ENCODE data around the gene SGTB. TPM values are rescaled to one million over a fixed set of nuclear protein-coding genes. Genes with fewer than 3 reads are reported as not detected.

The SGTB gene
- total and polyA plus RNA-seq, 2 of the 8 experiments (the other 6 are each of a cell fraction or from before 2014, with no cell fraction given) = 2.2 to 18.7 TPM

DNA sequence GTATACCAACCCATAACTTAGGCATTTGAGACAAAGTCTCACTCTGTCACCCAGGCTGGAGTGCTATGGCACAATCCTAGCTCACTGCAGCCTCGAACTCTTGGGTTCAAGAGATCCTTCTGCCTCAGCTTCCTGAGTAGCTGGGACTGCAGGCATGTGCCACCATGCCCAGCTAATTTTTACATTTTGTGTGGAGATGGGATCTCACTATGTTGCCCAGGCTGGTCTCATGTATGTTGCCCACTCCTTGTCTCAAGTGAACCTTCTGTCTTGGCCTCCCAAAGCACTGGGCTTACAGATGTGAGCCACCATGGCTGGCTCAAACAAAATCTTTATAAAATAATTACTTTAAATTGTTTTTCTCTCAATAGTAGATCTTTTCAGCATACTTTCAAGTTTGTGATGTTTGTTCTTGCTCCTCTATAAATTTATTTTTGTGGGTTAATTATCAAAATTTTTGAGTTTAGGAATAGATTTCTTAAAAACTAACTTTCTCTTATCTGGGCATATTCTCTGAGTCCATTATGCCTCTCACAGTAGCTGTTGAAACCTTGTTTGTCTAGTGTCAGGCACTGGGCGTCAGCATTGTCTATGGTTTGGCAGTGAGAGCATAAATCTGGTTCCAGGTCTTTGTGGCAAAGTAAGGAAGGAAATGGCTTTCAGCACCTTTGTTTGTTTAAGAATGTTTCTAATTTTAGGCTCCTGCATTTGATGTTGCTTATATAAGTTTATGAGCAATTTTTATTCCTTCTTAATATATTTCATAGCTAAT lies 38.8 kb upstream of the SGTB start:
- Histone ChIP-seq H3K4ac (replicated peaks; ENCODE audit: insufficient read length, low read depth, low read length) (no peak overlapping the region), H3K79me2 (ENCODE audit: control insufficient read depth in 1 of 2, insufficient read depth in 2 of 2, low read length in 2 of 2) (peaks cover 0 to 35% of the 10 kb centered on the region in 2 experiments; a peak in 2 of 4 replicates), H2BK15ac (ENCODE audit: low read length) (no peak overlapping the region), H3K79me1 (ENCODE audit: low read depth, low read length) (no peaks in the 10 kb centered on the region; the same call in none of the 2 replicates), H4K5ac (ENCODE audit: insufficient read length, low read depth, low read length) (no peak overlapping the region), H3K9me3 (ENCODE audit: insufficient read depth in 2 of 2, low read depth in 1 of 2, low read length in 1 of 2) (no peaks in the 10 kb centered on the region), H2BK20ac (ENCODE audit: low read length) (no peak overlapping the region), H3K27me3 (replicated peaks in 1 of 4; ENCODE audit: control insufficient read depth in 3 of 4, extremely low read depth in 1 of 4, insufficient read depth in 3 of 4, low read length in 3 of 4) (no peaks in the 10 kb centered on the region), H2AFZ (ENCODE audit: low read length) (no peak overlapping the region), H3K18ac (ENCODE audit: extremely low read depth, low read length) (no peak overlapping the region), H3K4me3 (ENCODE audit: extremely low read depth in 1 of 4, insufficient read depth in 2 of 4, low read depth in 3 of 4, low read length in 4 of 4) (no peak overlapping the region), H4K8ac (ENCODE audit: extremely low read depth, insufficient read depth, low read length) (no peak overlapping the region), H3K9ac (replicated peaks in 1 of 4; ENCODE audit: extremely low read depth in 1 of 4, low read depth in 3 of 4, low read length in 3 of 4) (no peak overlapping the region), H3K23ac (ENCODE audit: insufficient read length) (no peak overlapping the region), H3K27ac (ENCODE audit: low read depth, low read length) (no peak overlapping the region), H2BK120ac (replicated peaks; ENCODE audit: low read depth, low read length) (no peak overlapping the region), H3K36me3 (ENCODE audit: control insufficient read depth in 2 of 4, insufficient read depth in 4 of 4, low read length in 3 of 4) (peaks cover 0 to 39% (median 23%) of the 10 kb centered on the region in 4 experiments; a peak in 7 of 8 replicates), H4K20me1 (replicated peaks in 1 of 2; ENCODE audit: control insufficient read depth in 1 of 2, insufficient read depth in 2 of 2, low read length in 2 of 2) (peaks cover 2 to 3% of the 10 kb centered on the region in 2 experiments), H3K23me2 (ENCODE audit: low read depth, low read length) (no peaks in the 10 kb centered on the region), H2BK5ac (ENCODE audit: low read depth, low read length) (no peak overlapping the region), H2AK5ac (ENCODE audit: low read depth, low read length) (no peak overlapping the region), H3K14ac (ENCODE audit: insufficient read length) (no peak overlapping the region), H3K4me2 (ENCODE audit: insufficient read depth in 1 of 2, low read depth in 2 of 2, low read length in 2 of 2) (no peak overlapping the region), H3K56ac (replicated peaks; ENCODE audit: insufficient read length, low read depth, low read length) (no peak overlapping the region), H4K91ac (replicated peaks; ENCODE audit: insufficient read length, low read length) (no peak overlapping the region), H3K4me1 (replicated peaks in 1 of 4; ENCODE audit: control insufficient read depth in 3 of 4, insufficient read depth in 4 of 4, low read length in 3 of 4) (no peaks in the 10 kb centered on the region), H2BK12ac (ENCODE audit: low read depth, low read length) (no peak overlapping the region)
- 93% methylated on average over 2 of the region's 2 CpGs; no CpG with 5 or more reads in 1 of the 2 experiments for WGBS, 2 experiments (ENCODE audit: extremely low coverage in 1 of 2, insufficient coverage in 1 of 2, insufficient read length in 1 of 2, insufficient replicate concordance in 2 of 2, low coverage in 1 of 2, low lambda C conversion rate in 2 of 2, missing lambda C conversion rate in 1 of 2)
- no peak for FAIRE-seq
- DNase-seq (ENCODE audit: low read depth in 1 of 2, low spot score in 2 of 2) = no peak
- POLR2A ChIA-PET (ENCODE audit: partially characterized antibody) = no interaction called here
- CTCF ChIA-PET (ENCODE audit: partially characterized antibody) = no interaction called here
- TF ChIP-seq HDAC6 (IDR thresholded peaks at IDR 0.05; ENCODE audit: low read depth, low read length) = no peak
- no peak for TF ChIP-seq ATF3 (IDR thresholded peaks at IDR 0.05; ENCODE audit: insufficient read depth, low read depth, low read length)
- no peak for TF ChIP-seq SAP30 (IDR thresholded peaks at IDR 0.05; ENCODE audit: insufficient read depth, insufficient replicate concordance, low read length)
- TF ChIP-seq BRCA1 (IDR thresholded peaks at IDR 0.05; ENCODE audit: low read depth, low read length) = no peak
- TF ChIP-seq CHD2 (IDR thresholded peaks at IDR 0.05; ENCODE audit: low read length) = no peak
- TF ChIP-seq KDM4A (IDR thresholded peaks at IDR 0.05; ENCODE audit: low read depth, low read length, severe bottlenecking) = no peak
- TF ChIP-seq CREB1 (IDR thresholded peaks at IDR 0.05) = no peak
- no peak for TF ChIP-seq BACH1 (IDR thresholded peaks at IDR 0.05; ENCODE audit: low read length)
- TF ChIP-seq, protein P1, sequence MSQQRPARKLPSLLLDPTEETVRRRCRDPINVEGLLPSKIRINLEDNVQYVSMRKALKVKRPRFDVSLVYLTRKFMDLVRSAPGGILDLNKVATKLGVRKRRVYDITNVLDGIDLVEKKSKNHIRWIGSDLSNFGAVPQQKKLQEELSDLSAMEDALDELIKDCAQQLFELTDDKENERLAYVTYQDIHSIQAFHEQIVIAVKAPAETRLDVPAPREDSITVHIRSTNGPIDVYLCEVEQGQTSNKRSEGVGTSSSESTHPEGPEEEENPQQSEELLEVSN (IDR thresholded peaks at IDR 0.05) = no peak
- no peak for TF ChIP-seq RFX5 (IDR thresholded peaks at IDR 0.05; ENCODE audit: borderline replicate concordance, low read depth, low read length)
- TF ChIP-seq SP4 (IDR thresholded peaks at IDR 0.05; ENCODE audit: low read length) = no peak
